ENCODE measurements around the gene MDN1. TPM values are rescaled to one million over a fixed set of nuclear protein-coding genes. Genes with fewer than 3 reads are reported as not detected.

Gene MDN1
- total RNA-seq, 4 donors from 2014 or later = 18.1 to 26.0 (median 19.5) TPM

- peaks cover 0 to 27% (median 9%) of the 10 kb centered on the region in 4 donors for H3K36me3 ChIP-seq
- 47% methylated on average over 3 of the region's 3 CpGs for WGBS
- peaks cover 5 to 22% (median 15%) of the 10 kb centered on the region in 4 donors for H3K4me1 ChIP-seq
- no peaks in the 10 kb centered on the region for H3K27me3 ChIP-seq
- no peaks in the 10 kb centered on the region for H3K9me3 ChIP-seq
- no peak overlapping the region for H3K4me3 ChIP-seq
- no peak for TF ChIP-seq POLR2A (IDR thresholded peaks at IDR 0.05; ENCODE audit: low read depth)
- TF ChIP-seq POLR2AphosphoS5 (IDR thresholded peaks at IDR 0.05) = no peak
- no peak for TF ChIP-seq EP300 (IDR thresholded peaks at IDR 0.05)
- no peak for TF ChIP-seq CTCF (IDR thresholded peaks at IDR 0.05)
- intact Hi-C loops (cut with DNase I) = no loop called here
- no peak for DNase-seq (ENCODE audit: extremely low spot score)
- H3K27ac ChIP-seq (replicated peaks in 1 of 4) = no peak overlapping the region
Observed at GRCh38 chr6:89843070-89843469, 23.5 kb upstream of the MDN1 start.

- intact Hi-C loops (cut with DNase I) = no loop called here
- H3K4me1 ChIP-seq = peaks cover 5 to 22% (median 15%) of the 10 kb centered on the region in 4 donors
- peaks cover 0 to 20% (median 11%) of the 10 kb centered on the region in 4 donors for H3K36me3 ChIP-seq
- H3K4me3 ChIP-seq = no peak overlapping the region
- TF ChIP-seq CTCF (IDR thresholded peaks at IDR 0.05) (no peak), POLR2AphosphoS5 (IDR thresholded peaks at IDR 0.05) (no peak), EP300 (IDR thresholded peaks at IDR 0.05) (no peak), POLR2A (IDR thresholded peaks at IDR 0.05; ENCODE audit: low read depth) (no peak)
- no peaks in the 10 kb centered on the region for H3K9me3 ChIP-seq
- DNase-seq (ENCODE audit: extremely low spot score) = no peak
- no peak overlapping the region for H3K27ac ChIP-seq (replicated peaks in 1 of 4)
- 88% methylated on average over 2 of the region's 2 CpGs for WGBS
- H3K27me3 ChIP-seq = no peaks in the 10 kb centered on the region
Observed at GRCh38 chr6:89842228-89842627, 22.6 kb upstream of the MDN1 start.

- Histone ChIP-seq H3K27ac (replicated peaks in 1 of 4) (no peak overlapping the region), H3K9me3 (no peaks in the 10 kb centered on the region), H3K36me3 (peaks cover 0 to 17% (median 4%) of the 10 kb centered on the region in 4 donors), H3K27me3 (no peaks in the 10 kb centered on the region), H3K4me3 (no peak overlapping the region), H3K4me1 (peaks cover 5 to 22% (median 15%) of the 10 kb centered on the region in 4 donors)
- intact Hi-C loops (cut with DNase I) = no loop called here
- TF ChIP-seq EP300 (IDR thresholded peaks at IDR 0.05) (no peak), POLR2AphosphoS5 (IDR thresholded peaks at IDR 0.05) (no peak), CTCF (IDR thresholded peaks at IDR 0.05) (no peak), POLR2A (IDR thresholded peaks at IDR 0.05; ENCODE audit: low read depth) (no peak)
- WGBS = 53% methylated on average over 2 of the region's 3 CpGs
- no peak for DNase-seq (ENCODE audit: extremely low spot score)
Observed at GRCh38 chr6:89840538-89840937, 20.9 kb upstream of the MDN1 start.

- Histone ChIP-seq H3K27me3 (no peaks in the 10 kb centered on the region), H3K4me3 (no peak overlapping the region), H3K4me1 (peaks cover 0 to 12% (median 3%) of the 10 kb centered on the region in 4 donors), H3K27ac (replicated peaks in 1 of 4) (no peak overlapping the region), H3K36me3 (peaks cover 0 to 38% (median 19%) of the 10 kb centered on the region in 4 donors), H3K9me3 (no peaks in the 10 kb centered on the region)
- WGBS = 91% methylated on average over 8 of the region's 8 CpGs
- TF ChIP-seq EP300 (IDR thresholded peaks at IDR 0.05) = no peak
- no peak for TF ChIP-seq CTCF (IDR thresholded peaks at IDR 0.05)
- no peak for TF ChIP-seq POLR2AphosphoS5 (IDR thresholded peaks at IDR 0.05)
- no peak for TF ChIP-seq POLR2A (IDR thresholded peaks at IDR 0.05; ENCODE audit: low read depth)
- intact Hi-C loops (cut with DNase I) = no loop called here
- no peak for DNase-seq (ENCODE audit: extremely low spot score)
Observed at GRCh38 chr6:89836639-89837222, 17.1 kb upstream of the MDN1 start.

Data from esophagus muscularis mucosa (tissue), 4 donors.